Ovary (tissue), 3 donors: Measurements from ENCODE around the gene EVX1.
A peak's percentile ranks its signal among the peaks of the same experiment; 100 is the strongest.

ENCODE experiments used
- EP300 ChIP-seq: sonication (generic); formaldehyde crosslinking; IDR thresholded peaks from one replicate; pipeline ENCODE4 v1.6.1; 2017; ENCODE audit warnings: antibody characterized with exemption
- POLR2A ChIP-seq: fragments of 450-650 bp; IDR thresholded peaks from one replicate; pipeline ENCODE4 v1.6.1; 2017; ENCODE audit warnings: antibody characterized with exemption, mild to moderate bottlenecking, moderate library complexity
- TF ChIP-seq, protein P1 (sequence below), 3 donors: fragments of 450-650 bp in 2 of 3; fragments of 200-600 bp in 1 of 3; IDR thresholded peaks; one replicate each; pipeline versions ENCODE4 v1.5.1 to v1.8.0; 2016 to 2022; ENCODE audit warnings: antibody characterized with exemption in 3 of 3, mild to moderate bottlenecking in 1 of 3
- donor health status: DM: no; HTN: no; CAD: no.

- TF ChIP-seq, protein P1, sequence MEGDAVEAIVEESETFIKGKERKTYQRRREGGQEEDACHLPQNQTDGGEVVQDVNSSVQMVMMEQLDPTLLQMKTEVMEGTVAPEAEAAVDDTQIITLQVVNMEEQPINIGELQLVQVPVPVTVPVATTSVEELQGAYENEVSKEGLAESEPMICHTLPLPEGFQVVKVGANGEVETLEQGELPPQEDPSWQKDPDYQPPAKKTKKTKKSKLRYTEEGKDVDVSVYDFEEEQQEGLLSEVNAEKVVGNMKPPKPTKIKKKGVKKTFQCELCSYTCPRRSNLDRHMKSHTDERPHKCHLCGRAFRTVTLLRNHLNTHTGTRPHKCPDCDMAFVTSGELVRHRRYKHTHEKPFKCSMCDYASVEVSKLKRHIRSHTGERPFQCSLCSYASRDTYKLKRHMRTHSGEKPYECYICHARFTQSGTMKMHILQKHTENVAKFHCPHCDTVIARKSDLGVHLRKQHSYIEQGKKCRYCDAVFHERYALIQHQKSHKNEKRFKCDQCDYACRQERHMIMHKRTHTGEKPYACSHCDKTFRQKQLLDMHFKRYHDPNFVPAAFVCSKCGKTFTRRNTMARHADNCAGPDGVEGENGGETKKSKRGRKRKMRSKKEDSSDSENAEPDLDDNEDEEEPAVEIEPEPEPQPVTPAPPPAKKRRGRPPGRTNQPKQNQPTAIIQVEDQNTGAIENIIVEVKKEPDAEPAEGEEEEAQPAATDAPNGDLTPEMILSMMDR (IDR thresholded peaks at IDR 0.05): peak in 2 of 3 donors; percentile 47 to 56
- no peak for TF ChIP-seq POLR2A
- TF ChIP-seq EP300: no peak
These were observed 46.3 kb upstream of the EVX1 start for GRCh38 chr7:27196287-27196767.
